ENCODE measurements around the gene CEP295NL. TPM values are rescaled to one million over a fixed set of nuclear protein-coding genes. Genes with fewer than 3 reads are reported as not detected.

CEP295NL gene
- total and polyA plus RNA-seq, 2 of the 13 experiments (the other 11 are each of a cell fraction or from before 2014, with no cell fraction given) = not detected

- TF ChIP-seq TFDP2 (CRISPR knock-in tag; IDR thresholded peaks at IDR 0.05) = no peak
These were observed 41.8 kb downstream of the CEP295NL start (continued) for GRCh38 chr17:78861229-78861628.

- no peak for DNase-seq (ENCODE audit: low spot score)
- TF ChIP-seq CBFB (CRISPR knock-in tag; IDR thresholded peaks at IDR 0.05) (no peak), NRL (CRISPR knock-in tag; IDR thresholded peaks at IDR 0.05; ENCODE audit: borderline replicate concordance) (no peak), ZNF451 (CRISPR knock-in tag; IDR thresholded peaks at IDR 0.05) (no peak), SKI (IDR thresholded peaks at IDR 0.05; ENCODE audit: partially characterized antibody) (no peak), FOXM1 (CRISPR knock-in tag; IDR thresholded peaks at IDR 0.05) (no peak), GTF2F1 (IDR thresholded peaks at IDR 0.05; ENCODE audit: low read length) (no peak), BRF2 (CRISPR knock-in tag; IDR thresholded peaks at IDR 0.05) (no peak), DNMT1 (CRISPR knock-in tag; IDR thresholded peaks at IDR 0.05) (no peak), TRIM24 (CRISPR knock-in tag; IDR thresholded peaks at IDR 0.05) (no peak), ZNF891 (CRISPR knock-in tag; IDR thresholded peaks at IDR 0.05) (no peak), CHD2 (IDR thresholded peaks at IDR 0.05; ENCODE audit: low read depth, low read length) (no peak), ZNF678 (CRISPR knock-in tag; IDR thresholded peaks at IDR 0.05) (no peak), ZNF230 (CRISPR knock-in tag; IDR thresholded peaks at IDR 0.05) (no peak), TAF1 (CRISPR knock-in tag; IDR thresholded peaks at IDR 0.05) (no peak), NFIB (CRISPR knock-in tag; IDR thresholded peaks at IDR 0.05; ENCODE audit: borderline replicate concordance) (no peak), MIER2 (CRISPR knock-in tag; IDR thresholded peaks at IDR 0.05) (no peak), DR1 (CRISPR knock-in tag; IDR thresholded peaks at IDR 0.05) (no peak), POLR2G (IDR thresholded peaks at IDR 0.05; ENCODE audit: low read depth, low read length) (no peak)
- TF ChIP-seq, protein P1, sequence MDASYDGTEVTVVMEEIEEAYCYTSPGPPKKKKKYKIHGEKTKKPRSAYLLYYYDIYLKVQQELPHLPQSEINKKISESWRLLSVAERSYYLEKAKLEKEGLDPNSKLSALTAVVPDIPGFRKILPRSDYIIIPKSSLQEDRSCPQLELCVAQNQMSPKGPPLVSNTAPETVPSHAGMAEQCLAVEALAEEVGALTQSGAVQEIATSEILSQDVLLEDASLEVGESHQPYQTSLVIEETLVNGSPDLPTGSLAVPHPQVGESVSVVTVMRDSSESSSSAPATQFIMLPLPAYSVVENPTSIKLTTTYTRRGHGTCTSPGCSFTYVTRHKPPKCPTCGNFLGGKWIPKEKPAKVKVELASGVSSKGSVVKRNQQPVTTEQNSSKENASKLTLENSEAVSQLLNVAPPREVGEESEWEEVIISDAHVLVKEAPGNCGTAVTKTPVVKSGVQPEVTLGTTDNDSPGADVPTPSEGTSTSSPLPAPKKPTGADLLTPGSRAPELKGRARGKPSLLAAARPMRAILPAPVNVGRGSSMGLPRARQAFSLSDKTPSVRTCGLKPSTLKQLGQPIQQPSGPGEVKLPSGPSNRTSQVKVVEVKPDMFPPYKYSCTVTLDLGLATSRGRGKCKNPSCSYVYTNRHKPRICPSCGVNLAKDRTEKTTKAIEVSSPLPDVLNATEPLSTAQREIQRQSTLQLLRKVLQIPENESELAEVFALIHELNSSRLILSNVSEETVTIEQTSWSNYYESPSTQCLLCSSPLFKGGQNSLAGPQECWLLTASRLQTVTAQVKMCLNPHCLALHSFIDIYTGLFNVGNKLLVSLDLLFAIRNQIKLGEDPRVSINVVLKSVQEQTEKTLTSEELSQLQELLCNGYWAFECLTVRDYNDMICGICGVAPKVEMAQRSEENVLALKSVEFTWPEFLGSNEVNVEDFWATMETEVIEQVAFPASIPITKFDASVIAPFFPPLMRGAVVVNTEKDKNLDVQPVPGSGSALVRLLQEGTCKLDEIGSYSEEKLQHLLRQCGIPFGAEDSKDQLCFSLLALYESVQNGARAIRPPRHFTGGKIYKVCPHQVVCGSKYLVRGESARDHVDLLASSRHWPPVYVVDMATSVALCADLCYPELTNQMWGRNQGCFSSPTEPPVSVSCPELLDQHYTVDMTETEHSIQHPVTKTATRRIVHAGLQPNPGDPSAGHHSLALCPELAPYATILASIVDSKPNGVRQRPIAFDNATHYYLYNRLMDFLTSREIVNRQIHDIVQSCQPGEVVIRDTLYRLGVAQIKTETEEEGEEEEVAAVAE (CRISPR knock-in tag; IDR thresholded peaks at IDR 0.05; ENCODE audit: borderline replicate concordance) = no peak
These were observed 44.0 kb downstream of the CEP295NL start for GRCh38 chr17:78859051-78859450.

More at GRCh38 chr17:78859051-78859450, 44.0 kb downstream of the CEP295NL start:
- H3K9me3 ChIP-seq (ENCODE audit: low read length) = no peaks in the 10 kb centered on the region
- in situ Hi-C loops (cut with HindIII; ENCODE audit: extremely low pct_ligation_motif_present, low pct_unique_long_range_greater_than_20kb) (no loop called here), intact Hi-C loops (cut with micrococcal nuclease; ENCODE audit: unreplicated experiment) (no loop called here)
- no peak overlapping the region for H3K4me3 ChIP-seq (replicated peaks in 1 of 3; ENCODE audit: insufficient read depth in 1 of 3, low read depth in 2 of 3, low read length in 3 of 3)
- no peaks in the 10 kb centered on the region for H3K79me2 ChIP-seq (ENCODE audit: insufficient read depth, low read length)
- no peak for FAIRE-seq
- H3K4me2 ChIP-seq (ENCODE audit: low read depth, low read length) = no peak overlapping the region
- no peaks in the 10 kb centered on the region for H4K20me1 ChIP-seq (ENCODE audit: insufficient read depth, low read length)
- no peak overlapping the region for H3K27ac ChIP-seq (ENCODE audit: extremely low read length, insufficient read depth, low read length)
- H3K27me3 ChIP-seq (ENCODE audit: control insufficient read depth in 1 of 2, insufficient read depth in 2 of 2, low read length in 2 of 2) = no peaks in the 10 kb centered on the region
- H3K36me3 ChIP-seq (replicated peaks in 1 of 2; ENCODE audit: control insufficient read depth in 1 of 2, insufficient read depth in 2 of 2, low read length in 2 of 2) = peaks cover 0 to 5% of the 10 kb centered on the region in 2 experiments; a peak in 1 of 5 replicates
- no peak for ATAC-seq
- 93% methylated on average over 4 of the region's 4 CpGs for WGBS (ENCODE audit: low lambda C conversion rate)
- no peak overlapping the region for H3K9ac ChIP-seq (ENCODE audit: insufficient read depth, low read depth, low read length)
- peaks cover 6% of the 10 kb centered on the region; the same call in 1 of the 2 replicates for H3K4me1 ChIP-seq (ENCODE audit: insufficient read depth, low read length)
- BruUV-seq (replicated peaks) = no TSS peak
- ChIA-PET POLR2A (no interaction called here), CTCF (ENCODE audit: low intra/inter-chr PET ratio, low total read pairs) (no interaction called here)
- no peak overlapping the region for H2AFZ ChIP-seq (ENCODE audit: low read length)

All from HepG2 (cell line).